GM12878 (cell line): ENCODE results near the gene SMPX. TPM values are rescaled to one million over a fixed set of nuclear protein-coding genes. Genes with fewer than 3 reads are reported as not detected.
A peak's percentile ranks its signal among the peaks of the same experiment; 100 is the strongest.

ENCODE experiments used
- ATAC-seq: fragments of 200-7000 bp; cut with Tn5 transposase; 3 replicates; pipeline ENCODE4 v1.9.1; 2020; ENCODE audit warnings: mild to moderate bottlenecking, moderate library complexity
- BruUV-seq: library from RNA; stranded (reverse); fragments of 400-500 nt; replicated peaks from 2 replicates; lab custom pipeline; 2021; lab: Mats Ljungman, UMichigan
- CTCF ChIA-PET: fragments of 300-600 bp; sonication (Branson Sonifier 250); formaldehyde crosslinking; extraction: SDS; loops from one replicate; lab custom pipeline; 2021; ENCODE audit warnings: inconsistent platforms; lab: Yijun Ruan, JAX
- POLR2A ChIA-PET: fragments of 350-600 bp; formaldehyde crosslinking; extraction: SDS; loops from one replicate; lab custom pipeline; 2021; ENCODE audit warnings: inconsistent platforms; lab: Charles Lee
- RAD21 ChIA-PET: fragments of 300-600 bp; sonication (Branson Sonifier 250); formaldehyde crosslinking; loops from one replicate; lab custom pipeline; 2023; ENCODE audit warnings: antibody characterized with exemption; ENCODE audit not compliant: unreplicated experiment; lab: Charles Lee
- SMC1A ChIA-PET: fragments of 300-600 bp; sonication (Branson Sonifier 250); formaldehyde crosslinking; loops from one replicate; lab custom pipeline; 2023; ENCODE audit not compliant: unreplicated experiment, uncharacterized antibody; lab: Charles Lee
- DNase-seq: peaks from one replicate; pipeline ENCODE4 v3.0.0-alpha.2; 2011; ENCODE audit warnings: low read depth, low spot score
- FAIRE-seq: peaks from 3 replicates; lab custom pipeline; 2011; peaks lifted over from hg19 to GRCh38; lab: Jason Lieb, UNC
- H2AFZ ChIP-seq: 2 replicates; pipeline ENCODE4 v1.6.0; 2011; ENCODE audit warnings: low read depth, low read length, control low read depth; ENCODE audit not compliant: control insufficient read depth
- H3K27ac ChIP-seq: 2 replicates; pipeline ENCODE4 v1.5.1; 2011; ENCODE audit warnings: control low read depth; ENCODE audit not compliant: control insufficient read depth, insufficient read depth
- H3K27me3 ChIP-seq, 2 experiments: replicated peaks in 1 of 2; 2 replicates each; pipeline versions ENCODE4 v1.6.0 to v1.6.1; 2011; ENCODE audit warnings: low read length in 1 of 2; ENCODE audit not compliant: control insufficient read depth in 2 of 2, insufficient read depth in 2 of 2
- H3K36me3 ChIP-seq, 2 experiments: 2 replicates each; pipeline ENCODE4 v1.5.1; 2011; ENCODE audit warnings: low read length in 1 of 2; ENCODE audit not compliant: control insufficient read depth in 2 of 2, insufficient read depth in 2 of 2
- H3K4me1 ChIP-seq: 2 replicates; pipeline ENCODE4 v1.6.1; 2011; ENCODE audit warnings: mild to moderate bottlenecking, low read length, moderate library complexity, mixed read lengths; ENCODE audit not compliant: control insufficient read depth, insufficient read depth
- H3K4me2 ChIP-seq: 2 replicates; pipeline ENCODE4 v1.6.0; 2011; ENCODE audit warnings: control low read depth; ENCODE audit not compliant: control insufficient read depth, insufficient read depth
- H3K4me3 ChIP-seq: fragments of 200-600 bp; sonication (generic); 2 replicates; pipeline ENCODE4 v1.5.1; 2016
- H3K79me2 ChIP-seq: 2 replicates; pipeline ENCODE4 v1.6.0; 2011; ENCODE audit warnings: low read length; ENCODE audit not compliant: control insufficient read depth, insufficient read depth
- H3K9ac ChIP-seq: 2 replicates; pipeline ENCODE4 v1.8.0; 2011; ENCODE audit warnings: low read length, control low read depth, mixed read lengths; ENCODE audit not compliant: control insufficient read depth, insufficient read depth
- H3K9me3 ChIP-seq: replicated peaks from 3 replicates; pipeline ENCODE4 v1.5.1; 2011; ENCODE audit warnings: mild to moderate bottlenecking, low read length; ENCODE audit not compliant: control insufficient read depth, insufficient read depth
- H4K20me1 ChIP-seq: 2 replicates; pipeline ENCODE4 v1.6.0; 2011; ENCODE audit not compliant: control insufficient read depth, insufficient read depth
- LARP7 ChIP-seq: fragments of 450-650 bp; IDR thresholded peaks from 2 replicates; pipeline ENCODE4 v1.6.1; 2017; ENCODE audit warnings: mild to moderate bottlenecking
- RAD21 ChIP-seq: IDR thresholded peaks from 2 replicates; pipeline ENCODE4 v1.6.1; 2011; ENCODE audit warnings: mild to moderate bottlenecking, low read depth, low read length, moderate library complexity; ENCODE audit not compliant: insufficient read depth
- RFX5 ChIP-seq: IDR thresholded peaks from 2 replicates; pipeline ENCODE4 v1.6.1; 2011; ENCODE audit warnings: low read depth, low read length, improper control_type of control experiment
- SMC3 ChIP-seq: IDR thresholded peaks from 2 replicates; pipeline ENCODE4 v1.6.1; 2011; ENCODE audit warnings: low read length, improper control_type of control experiment, borderline replicate concordance
- STAT3 ChIP-seq: IDR thresholded peaks from 2 replicates; pipeline ENCODE4 v1.6.1; 2011; ENCODE audit warnings: low read depth, low read length, improper control_type of control experiment
- WGBS: methylation state at CpG from one replicate; pipeline ENCODE4 v1.1.6; 2016; ENCODE audit warnings: low lambda C conversion rate; ENCODE audit not compliant: insufficient replicate concordance, insufficient coverage; ENCODE audit errors: missing lambda C conversion rate; 5-methylcytosine and 5-hydroxymethylcytosine counted together
- in situ Hi-C: fragments of 300-500 bp; cut with MboI; formaldehyde crosslinking; loops from 9 replicates; pipeline ENCODE4 v1.14.3; 2018; ENCODE audit warnings: mixed read lengths
- intact Hi-C: fragments of 100-400 bp; cut with micrococcal nuclease; formaldehyde crosslinking; loops from one replicate; pipeline ENCODE4 v1.14.2; 2022; ENCODE audit not compliant: unreplicated experiment
- polyA plus RNA-seq, 11 experiments: library from polyadenylated mRNA; depleted of rRNA in 4 of 11; unstranded in 6 of 11; stranded (reverse) in 5 of 11; fragments of >200 nt; fragmentation: Nextera tagmentation in 4 of 11; fragmentation: Illumina TruSeq in 1 of 11; extraction: Ambion mirVana in 4 of 11; extraction: Trizol in 1 of 11; gene quantifications; 1 replicate in 1 of 11; 2 replicates in 10 of 11; pipeline versions ENCODE4 v1.2.1 to v1.2.3, GENCODE V29; 2011 to 2016; ENCODE audit warnings: inconsistent platforms in 2 of 11, missing spikeins in 2 of 11, low read depth in 1 of 11
- total RNA-seq, 4 experiments: library from RNA; depleted of rRNA in 3 of 4; stranded (reverse); fragments of >200 nt in 3 of 4; fragmentation: Illumina TruSeq in 1 of 4; extraction: Trizol in 1 of 4; gene quantifications; 2 replicates each; pipeline versions ENCODE4 v1.2.1 to v1.2.3, GENCODE V29; 2013 to 2021
- TF ChIP-seq, protein P1 (sequence below), 3 experiments: IDR thresholded peaks in 2 of 3; conservative IDR thresholded peaks in 1 of 3; 2 replicates each; pipeline ENCODE4 v1.5.1; 2011; ENCODE audit warnings: low read depth in 3 of 3, low read length in 3 of 3, mild to moderate bottlenecking in 3 of 3, control low read depth in 2 of 3, moderate library complexity in 2 of 3, inconsistent platforms in 1 of 3, mixed read lengths in 1 of 3; ENCODE audit not compliant: control insufficient read depth in 2 of 3, insufficient read depth in 1 of 3; ENCODE audit errors: extremely low read depth in 1 of 3

The SMPX gene
- total and polyA plus RNA-seq, 10 of the 15 experiments (the other 5 are each of a cell fraction or from before 2014, with no cell fraction given): 0.08 to 0.09 TPM; not detected in 8

DNA sequence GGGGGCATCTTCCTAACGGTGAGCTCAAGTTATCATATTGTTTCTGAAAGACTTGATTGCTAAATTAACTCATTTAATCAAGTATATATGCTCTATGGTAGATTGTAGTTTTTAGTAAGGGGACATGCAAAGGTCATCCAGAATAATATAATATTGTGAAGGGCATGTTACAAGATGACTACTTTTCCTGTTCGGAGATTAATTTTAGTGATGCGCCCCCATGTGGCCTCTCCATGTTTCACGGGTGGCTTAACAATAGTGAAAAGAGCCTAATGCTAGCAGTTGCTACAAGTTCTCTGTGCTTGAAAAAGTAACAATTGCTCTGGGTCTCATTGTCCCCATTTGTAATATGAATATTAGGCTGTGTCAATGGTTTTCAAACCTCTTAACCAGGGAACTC is 12.2 kb downstream of the SMPX start:
- ChIA-PET SMC1A (interaction anchor here (0.6 to 2.4 kb wide), 9 partner anchors 23 to 1224 kb away, joined by 3 to 5 read pairs (median 3); no protein-coding TSS in a partner anchor), RAD21 (interaction anchor here (1.0 to 1.7 kb wide), 2 partner anchors 13 to 1219 kb away, joined by 3 to 5 read pairs; no protein-coding TSS in a partner anchor), POLR2A (no interaction called here), CTCF (interaction anchor here (0.6 to 3.4 kb wide), 17 partner anchors 12 to 1327 kb away, joined by 3 to 27 read pairs (median 4); partner anchors contain the start of gene SMPX)
- no peak for DNase-seq
- Histone ChIP-seq H3K36me3 (no peaks in the 10 kb centered on the region), H2AFZ (no peak overlapping the region), H3K9ac (no peak overlapping the region), H3K4me3 (no peak overlapping the region), H4K20me1 (no peaks in the 10 kb centered on the region), H3K4me2 (no peak overlapping the region), H3K4me1 (no peaks in the 10 kb centered on the region), H3K9me3 (no peaks in the 10 kb centered on the region), H3K27ac (no peak overlapping the region), H3K27me3 (no peaks in the 10 kb centered on the region), H3K79me2 (no peaks in the 10 kb centered on the region)
- FAIRE-seq: no peak
- BruUV-seq: no TSS peak
- TF ChIP-seq SMC3: peak; percentile 58
- no peak for TF ChIP-seq RFX5
- TF ChIP-seq LARP7: no peak
- TF ChIP-seq, protein P1, sequence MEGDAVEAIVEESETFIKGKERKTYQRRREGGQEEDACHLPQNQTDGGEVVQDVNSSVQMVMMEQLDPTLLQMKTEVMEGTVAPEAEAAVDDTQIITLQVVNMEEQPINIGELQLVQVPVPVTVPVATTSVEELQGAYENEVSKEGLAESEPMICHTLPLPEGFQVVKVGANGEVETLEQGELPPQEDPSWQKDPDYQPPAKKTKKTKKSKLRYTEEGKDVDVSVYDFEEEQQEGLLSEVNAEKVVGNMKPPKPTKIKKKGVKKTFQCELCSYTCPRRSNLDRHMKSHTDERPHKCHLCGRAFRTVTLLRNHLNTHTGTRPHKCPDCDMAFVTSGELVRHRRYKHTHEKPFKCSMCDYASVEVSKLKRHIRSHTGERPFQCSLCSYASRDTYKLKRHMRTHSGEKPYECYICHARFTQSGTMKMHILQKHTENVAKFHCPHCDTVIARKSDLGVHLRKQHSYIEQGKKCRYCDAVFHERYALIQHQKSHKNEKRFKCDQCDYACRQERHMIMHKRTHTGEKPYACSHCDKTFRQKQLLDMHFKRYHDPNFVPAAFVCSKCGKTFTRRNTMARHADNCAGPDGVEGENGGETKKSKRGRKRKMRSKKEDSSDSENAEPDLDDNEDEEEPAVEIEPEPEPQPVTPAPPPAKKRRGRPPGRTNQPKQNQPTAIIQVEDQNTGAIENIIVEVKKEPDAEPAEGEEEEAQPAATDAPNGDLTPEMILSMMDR (IDR thresholded peaks at IDR 0.05 in 2 of 3, conservative IDR thresholded peaks at IDR 0.05 in 1 of 3; ENCODE audit: control insufficient read depth in 2 of 3, extremely low read depth in 1 of 3, insufficient read depth in 1 of 3, low read depth in 3 of 3, low read length in 3 of 3): peak; percentile 58 to 72 (median 63)
- TF ChIP-seq RAD21: peak; percentile 56
- no peak for TF ChIP-seq STAT3
- intact Hi-C loops: loop anchor here (1.0 kb wide), 1 partner anchor 1218 kb away; no protein-coding TSS in a partner anchor
- in situ Hi-C loops: no loop called here
- ATAC-seq: peak; percentile 79
- WGBS: 19% methylated on average over 4 of the region's 4 CpGs
